Measurements from ENCODE around the gene KRT3.

DNA sequence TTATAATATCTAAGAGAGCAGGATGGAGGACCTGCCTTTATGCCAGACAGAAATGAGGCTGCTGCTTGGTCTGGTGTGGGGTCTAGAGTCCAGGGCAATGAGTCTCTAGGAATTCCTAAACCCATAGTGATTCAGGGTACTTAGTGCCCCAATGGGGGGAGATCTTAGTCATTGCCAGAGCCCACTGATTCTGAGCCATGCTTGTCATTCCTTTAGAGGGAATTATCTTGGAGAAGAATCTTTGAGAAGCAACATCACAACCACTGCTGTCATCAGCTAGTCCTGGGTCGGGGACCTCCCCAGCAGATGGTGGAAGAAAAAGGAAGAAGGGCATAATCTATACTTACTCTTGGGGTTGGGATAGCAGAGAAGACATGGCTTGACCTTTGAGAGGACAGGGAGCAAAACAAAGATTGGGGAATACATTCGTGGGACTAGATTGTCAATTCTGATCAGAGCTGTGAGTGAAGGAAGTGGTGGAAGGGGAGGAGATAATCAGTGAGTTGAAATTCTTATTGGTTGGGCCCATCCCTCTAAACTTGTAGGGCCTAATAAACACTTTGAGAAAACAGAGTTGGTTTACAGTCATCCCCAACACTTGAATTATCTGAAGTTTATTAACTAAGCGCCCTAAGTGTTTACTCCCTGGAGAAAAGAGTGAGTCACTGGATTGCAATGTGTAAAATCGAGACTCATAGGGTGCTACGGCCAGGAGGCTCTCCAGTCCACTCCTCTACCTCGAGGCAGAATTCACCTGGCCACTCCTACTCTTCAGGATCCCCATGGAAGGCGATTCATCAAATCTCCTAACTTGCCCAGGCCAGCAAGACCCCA, 3.0 kb upstream of the KRT3 start:
- TF ChIP-seq, protein P1, sequence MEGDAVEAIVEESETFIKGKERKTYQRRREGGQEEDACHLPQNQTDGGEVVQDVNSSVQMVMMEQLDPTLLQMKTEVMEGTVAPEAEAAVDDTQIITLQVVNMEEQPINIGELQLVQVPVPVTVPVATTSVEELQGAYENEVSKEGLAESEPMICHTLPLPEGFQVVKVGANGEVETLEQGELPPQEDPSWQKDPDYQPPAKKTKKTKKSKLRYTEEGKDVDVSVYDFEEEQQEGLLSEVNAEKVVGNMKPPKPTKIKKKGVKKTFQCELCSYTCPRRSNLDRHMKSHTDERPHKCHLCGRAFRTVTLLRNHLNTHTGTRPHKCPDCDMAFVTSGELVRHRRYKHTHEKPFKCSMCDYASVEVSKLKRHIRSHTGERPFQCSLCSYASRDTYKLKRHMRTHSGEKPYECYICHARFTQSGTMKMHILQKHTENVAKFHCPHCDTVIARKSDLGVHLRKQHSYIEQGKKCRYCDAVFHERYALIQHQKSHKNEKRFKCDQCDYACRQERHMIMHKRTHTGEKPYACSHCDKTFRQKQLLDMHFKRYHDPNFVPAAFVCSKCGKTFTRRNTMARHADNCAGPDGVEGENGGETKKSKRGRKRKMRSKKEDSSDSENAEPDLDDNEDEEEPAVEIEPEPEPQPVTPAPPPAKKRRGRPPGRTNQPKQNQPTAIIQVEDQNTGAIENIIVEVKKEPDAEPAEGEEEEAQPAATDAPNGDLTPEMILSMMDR (IDR thresholded peaks at IDR 0.05; ENCODE audit: insufficient read depth, low read length, poor library complexity, severe bottlenecking) = no peak
- TF ChIP-seq EZH2phosphoT487 (conservative IDR thresholded peaks at IDR 0.05; ENCODE audit: low read length) = no peak

Data from SU-DHL-6 (cell line).